ENCODE data around the gene ZCRB1.

- TF ChIP-seq SP1 (IDR thresholded peaks at IDR 0.05), result no peak
- no peak for TF ChIP-seq RXRA (IDR thresholded peaks at IDR 0.05)
- no peak for TF ChIP-seq GABPA (IDR thresholded peaks at IDR 0.05 in 1 of 2, conservative IDR thresholded peaks at IDR 0.05 in 1 of 2)
- no peak for TF ChIP-seq YY1 (IDR thresholded peaks at IDR 0.05)
- no peak for TF ChIP-seq CTCF (IDR thresholded peaks at IDR 0.05; ENCODE audit: low read depth, low read length, missing input control)
- TF ChIP-seq ATF3 (IDR thresholded peaks at IDR 0.05), result no peak
- TF ChIP-seq REST (IDR thresholded peaks at IDR 0.05), result no peak
Observed at GRCh38 chr12:42277396-42278127, 48.3 kb downstream of the ZCRB1 start.
